Endothelial cell of umbilical vein (primary cell): Measurements from ENCODE around the gene LRP2. TPM values are rescaled to one million over a fixed set of nuclear protein-coding genes. Genes with fewer than 3 reads are reported as not detected.

Source experiments
- BruUV-seq: library from RNA; stranded (reverse); fragments of 400-500 nt; replicated peaks from 2 replicates; lab custom pipeline; 2021; lab: Mats Ljungman, UMichigan
- CTCF ChIA-PET: fragments of 300-600, 350-600 bp; sonication (Branson Sonifier 250); formaldehyde crosslinking; loops from one replicate; lab custom pipeline; 2021; ENCODE audit warnings: antibody characterized with exemption, inconsistent platforms; lab: Charles Lee
- POLR2A ChIA-PET: fragments of 300-600, 350-600 bp; sonication (Branson Sonifier 250); formaldehyde crosslinking; loops from one replicate; lab custom pipeline; 2021; ENCODE audit warnings: antibody characterized with exemption, inconsistent platforms; lab: Charles Lee
- DNase-seq: peaks from one replicate; pipeline ENCODE4 v3.0.0-alpha.2; 2011; ENCODE audit warnings: low read depth, low spot score
- FAIRE-seq: peaks from 2 replicates; lab custom pipeline; 2011; peaks lifted over from hg19 to GRCh38; lab: Jason Lieb, UNC
- H2AFZ ChIP-seq: 2 replicates; pipeline ENCODE4 v1.6.0; 2012; ENCODE audit warnings: low read depth, low read length, control low read depth, inconsistent platforms
- H3K27ac ChIP-seq: 2 replicates; pipeline ENCODE4 v1.5.1; 2011; ENCODE audit warnings: low read depth, mild to moderate bottlenecking, control low read depth, low read length, moderate library complexity; ENCODE audit not compliant: insufficient read depth
- H3K27me3 ChIP-seq, 2 experiments: 2 replicates each; pipeline versions ENCODE4 v1.6.0 to v1.6.1; 2011; ENCODE audit warnings: low read length in 2 of 2, mixed read lengths in 1 of 2; ENCODE audit not compliant: control insufficient read depth in 2 of 2, insufficient read depth in 2 of 2
- H3K36me3 ChIP-seq, 2 experiments: 2 replicates in 1 of 2; 3 replicates in 1 of 2; pipeline ENCODE4 v1.5.1; 2011; ENCODE audit warnings: low read length in 2 of 2, mild to moderate bottlenecking in 1 of 2, moderate library complexity in 1 of 2; ENCODE audit not compliant: control insufficient read depth in 2 of 2, insufficient read depth in 2 of 2; ENCODE audit errors: extremely low read depth in 1 of 2
- H3K4me1 ChIP-seq: 3 replicates; pipeline ENCODE4 v1.5.1; 2011; ENCODE audit warnings: mild to moderate bottlenecking, low read length; ENCODE audit not compliant: control insufficient read depth, insufficient read depth; ENCODE audit errors: extremely low read depth
- H3K4me2 ChIP-seq: 2 replicates; pipeline ENCODE4 v1.6.1; 2011; ENCODE audit warnings: low read length, control low read depth, mixed read lengths; ENCODE audit not compliant: insufficient read depth
- H3K4me3 ChIP-seq, 3 experiments: fragments of 200-600 bp in 1 of 3; sonication (generic), shearing (Covaris generic) in 1 of 3; replicated peaks in 1 of 3; 2 replicates each; pipeline ENCODE4 v1.5.1; 2011 to 2016; ENCODE audit warnings: control low read depth in 3 of 3, low read length in 3 of 3, mild to moderate bottlenecking in 2 of 3, inconsistent platforms in 1 of 3, low read depth in 1 of 3, moderate library complexity in 1 of 3; ENCODE audit not compliant: insufficient read depth in 1 of 3
- H3K79me2 ChIP-seq: 2 replicates; pipeline ENCODE4 v1.6.0; 2012; ENCODE audit warnings: low read length, inconsistent platforms; ENCODE audit not compliant: control insufficient read depth, insufficient read depth
- H3K9ac ChIP-seq: replicated peaks from 2 replicates; pipeline ENCODE3; 2011; ENCODE audit warnings: low read length, control low read depth; ENCODE audit not compliant: insufficient read depth; ENCODE audit errors: extremely low read depth
- H3K9me1 ChIP-seq: replicated peaks from 3 replicates; pipeline ENCODE4 v1.6.0; 2011; ENCODE audit warnings: mild to moderate bottlenecking, low read length; ENCODE audit not compliant: control insufficient read depth, insufficient read depth; ENCODE audit errors: extremely low read depth
- H3K9me3 ChIP-seq: replicated peaks from 2 replicates; pipeline ENCODE4 v1.5.1; 2012; ENCODE audit warnings: low read length, inconsistent platforms; ENCODE audit not compliant: control insufficient read depth, insufficient read depth
- H4K20me1 ChIP-seq: replicated peaks from 2 replicates; pipeline ENCODE3; 2011; ENCODE audit warnings: mild to moderate bottlenecking, low read length; ENCODE audit not compliant: control insufficient read depth, insufficient read depth; ENCODE audit errors: extremely low read depth
- CTCF ChIP-seq, 2 donors: IDR thresholded peaks; 1 replicate in 1 of 2; 2 replicates in 1 of 2; pipeline ENCODE4 v1.5.1; 2011; ENCODE audit warnings: low read length in 2 of 2, mild to moderate bottlenecking in 2 of 2, moderate library complexity in 2 of 2, control low read depth in 1 of 2, inconsistent platforms in 1 of 2, low read depth in 1 of 2; ENCODE audit not compliant: insufficient read depth in 1 of 2; ENCODE audit errors: extremely low read depth in 1 of 2
- EZH2 ChIP-seq: IDR thresholded peaks from 2 replicates; pipeline ENCODE4 v1.6.1; 2012; ENCODE audit warnings: borderline replicate concordance, low read depth, mild to moderate bottlenecking, moderate library complexity, low read length, inconsistent platforms; ENCODE audit not compliant: severe bottlenecking
- FOS ChIP-seq: IDR thresholded peaks from 2 replicates; pipeline ENCODE4 v1.6.1; 2011; ENCODE audit warnings: mild to moderate bottlenecking, low read length, moderate library complexity, borderline replicate concordance; ENCODE audit not compliant: insufficient read depth
- GATA2 ChIP-seq: IDR thresholded peaks from 2 replicates; pipeline ENCODE4 v1.7.0; 2011; ENCODE audit warnings: low read depth, mild to moderate bottlenecking, moderate library complexity, mixed read lengths, low read length; ENCODE audit not compliant: insufficient read length, insufficient read depth
- JUN ChIP-seq: IDR thresholded peaks from 2 replicates; pipeline ENCODE4 v1.6.1; 2011; ENCODE audit warnings: borderline replicate concordance, low read depth; ENCODE audit not compliant: insufficient read length, insufficient read depth
- MAX ChIP-seq: IDR thresholded peaks from 2 replicates; pipeline ENCODE4 v1.6.1; 2011; ENCODE audit not compliant: insufficient read depth, insufficient read length
- MYC ChIP-seq: IDR thresholded peaks from one replicate; pipeline ENCODE4 v1.6.1; 2011; ENCODE audit warnings: mild to moderate bottlenecking, low read depth, low read length
- POLR2A ChIP-seq: IDR thresholded peaks from 2 replicates; pipeline ENCODE4 v1.6.1; 2012; ENCODE audit warnings: low read depth, mild to moderate bottlenecking, control low read depth, low read length
- POLR2AphosphoS5 ChIP-seq: IDR thresholded peaks from 2 replicates; pipeline ENCODE4 v1.6.1; 2012; ENCODE audit warnings: low read depth, mild to moderate bottlenecking, control low read depth, low read length, moderate library complexity; ENCODE audit not compliant: insufficient read depth
- dilution Hi-C: fragments of 300-500 bp; cut with MboI; formaldehyde crosslinking; loops from one replicate; pipeline ENCODE4 v1.15.0; 2019; ENCODE audit warnings: low sequenced_read_pairs; ENCODE audit not compliant: extremely low pct_ligation_motif_present
- intact Hi-C: fragments of 100-400 bp; cut with micrococcal nuclease; formaldehyde crosslinking; loops from one replicate; pipeline ENCODE4 v1.10.0; 2022
- polyA plus RNA-seq, 4 experiments: library from polyadenylated mRNA; depleted of rRNA in 3 of 4; stranded (reverse) in 3 of 4; unstranded in 1 of 4; fragments of >200 nt; gene quantifications; 2 replicates each; pipeline versions ENCODE4 v1.2.1 to v1.2.3, GENCODE V29; 2011 to 2012; ENCODE audit warnings: missing spikeins in 1 of 4
- total RNA-seq: library from RNA; stranded (reverse); gene quantifications from 2 replicates; pipeline ENCODE4 v1.2.3, GENCODE V29; 2021

The LRP2 gene
- total and polyA plus RNA-seq, 2 donors (not counting 3 experiments of a cell fraction or from before 2014, with no cell fraction given), result not detected

- intact Hi-C loops, result no loop called here
- no peaks in the 10 kb centered on the region for H3K4me1 ChIP-seq
- no peak for DNase-seq
- H3K4me3 ChIP-seq, result no peak overlapping the region
- BruUV-seq, result no TSS peak
- FAIRE-seq, result no peak
- ChIA-PET POLR2A (no interaction called here), CTCF (no interaction called here)
- H3K9me1 ChIP-seq, result no peaks in the 10 kb centered on the region
- no peaks in the 10 kb centered on the region for H4K20me1 ChIP-seq
- peaks cover 0 to 3% of the 10 kb centered on the region in 2 experiments for H3K27me3 ChIP-seq
- H3K27ac ChIP-seq, result no peak overlapping the region
- dilution Hi-C loops, result no loop called here
- no peaks in the 10 kb centered on the region for H3K36me3 ChIP-seq
- no peak overlapping the region for H3K9ac ChIP-seq
- no peaks in the 10 kb centered on the region for H3K79me2 ChIP-seq
- no peak overlapping the region for H3K4me2 ChIP-seq
- no peak for TF ChIP-seq POLR2AphosphoS5
- TF ChIP-seq GATA2, result no peak
- no peak for TF ChIP-seq FOS
- no peak for TF ChIP-seq MYC
- no peak for TF ChIP-seq POLR2A
- TF ChIP-seq CTCF (IDR thresholded peaks at IDR 0.05; ENCODE audit: extremely low read depth in 1 of 2, insufficient read depth in 1 of 2, low read depth in 1 of 2, low read length in 2 of 2), result no peak
- no peak for TF ChIP-seq JUN
- no peak for TF ChIP-seq MAX
- no peak for TF ChIP-seq EZH2
- no peaks in the 10 kb centered on the region for H3K9me3 ChIP-seq
- H2AFZ ChIP-seq, result no peak overlapping the region
Observed at GRCh38 chr2:169348321-169349024, 13.9 kb downstream of the LRP2 start.
